Mammary epithelial cell (primary cell): Measurements from ENCODE around the gene ZAP70.

Experiments
- EZH2 ChIP-seq: IDR thresholded peaks from 2 replicates; pipeline ENCODE4 v1.6.1; 2012; ENCODE audit warnings: low read length, inconsistent platforms, borderline replicate concordance
- TF ChIP-seq, protein P1 (sequence below), 2 donors: IDR thresholded peaks in 1 of 2; conservative IDR thresholded peaks in 1 of 2; 2 replicates each; pipeline ENCODE4 v1.5.1; 2011 to 2012; ENCODE audit warnings: inconsistent platforms in 2 of 2, low read length in 2 of 2, mild to moderate bottlenecking in 2 of 2, control low read depth in 1 of 2, low read depth in 1 of 2; ENCODE audit not compliant: insufficient read depth in 1 of 2; ENCODE audit errors: extremely low read depth in 1 of 2

DNA sequence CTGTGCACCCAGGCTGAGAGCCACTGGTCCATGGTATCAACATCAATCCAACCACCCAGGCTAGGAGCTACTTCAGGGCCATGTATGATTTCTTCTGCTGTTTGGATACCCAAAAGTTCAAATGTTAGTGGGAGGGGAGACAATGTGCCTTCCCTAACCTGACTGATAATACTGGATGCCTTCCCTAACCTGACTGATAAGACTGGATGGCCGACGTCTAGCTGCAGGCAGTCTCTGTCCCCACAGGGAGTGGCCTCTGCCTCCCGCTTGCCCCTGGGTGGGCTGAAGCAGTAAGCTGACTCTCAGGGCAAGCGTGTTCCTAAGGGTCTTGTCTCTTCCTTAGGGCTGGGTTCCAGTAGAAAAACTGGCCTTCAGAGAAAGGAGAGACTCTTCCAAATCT, 65.8 kb downstream of the ZAP70 start:
- TF ChIP-seq, protein P1, sequence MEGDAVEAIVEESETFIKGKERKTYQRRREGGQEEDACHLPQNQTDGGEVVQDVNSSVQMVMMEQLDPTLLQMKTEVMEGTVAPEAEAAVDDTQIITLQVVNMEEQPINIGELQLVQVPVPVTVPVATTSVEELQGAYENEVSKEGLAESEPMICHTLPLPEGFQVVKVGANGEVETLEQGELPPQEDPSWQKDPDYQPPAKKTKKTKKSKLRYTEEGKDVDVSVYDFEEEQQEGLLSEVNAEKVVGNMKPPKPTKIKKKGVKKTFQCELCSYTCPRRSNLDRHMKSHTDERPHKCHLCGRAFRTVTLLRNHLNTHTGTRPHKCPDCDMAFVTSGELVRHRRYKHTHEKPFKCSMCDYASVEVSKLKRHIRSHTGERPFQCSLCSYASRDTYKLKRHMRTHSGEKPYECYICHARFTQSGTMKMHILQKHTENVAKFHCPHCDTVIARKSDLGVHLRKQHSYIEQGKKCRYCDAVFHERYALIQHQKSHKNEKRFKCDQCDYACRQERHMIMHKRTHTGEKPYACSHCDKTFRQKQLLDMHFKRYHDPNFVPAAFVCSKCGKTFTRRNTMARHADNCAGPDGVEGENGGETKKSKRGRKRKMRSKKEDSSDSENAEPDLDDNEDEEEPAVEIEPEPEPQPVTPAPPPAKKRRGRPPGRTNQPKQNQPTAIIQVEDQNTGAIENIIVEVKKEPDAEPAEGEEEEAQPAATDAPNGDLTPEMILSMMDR (conservative IDR thresholded peaks at IDR 0.05 in 1 of 2, IDR thresholded peaks at IDR 0.05 in 1 of 2; ENCODE audit: extremely low read depth in 1 of 2, insufficient read depth in 1 of 2, low read depth in 1 of 2, low read length in 2 of 2): no peak
- no peak for TF ChIP-seq EZH2
